DMS153 (cell line): ENCODE measurements around the gene CENPA.
"Not testable (repeated sequence)": the region's sequence is repeated elsewhere in the genome, so short reads cannot be mapped to it uniquely, and the experiment has no call there.

ENCODE experiments used
- DNase-seq: peaks from one replicate; lab custom pipeline; 2025; lab: John Stamatoyannopoulos, UW

The CENPA gene

GRCh38 chr2:26793518-26793917 is 7.7 kb downstream of the CENPA start:
- no peak for DNase-seq

DNA sequence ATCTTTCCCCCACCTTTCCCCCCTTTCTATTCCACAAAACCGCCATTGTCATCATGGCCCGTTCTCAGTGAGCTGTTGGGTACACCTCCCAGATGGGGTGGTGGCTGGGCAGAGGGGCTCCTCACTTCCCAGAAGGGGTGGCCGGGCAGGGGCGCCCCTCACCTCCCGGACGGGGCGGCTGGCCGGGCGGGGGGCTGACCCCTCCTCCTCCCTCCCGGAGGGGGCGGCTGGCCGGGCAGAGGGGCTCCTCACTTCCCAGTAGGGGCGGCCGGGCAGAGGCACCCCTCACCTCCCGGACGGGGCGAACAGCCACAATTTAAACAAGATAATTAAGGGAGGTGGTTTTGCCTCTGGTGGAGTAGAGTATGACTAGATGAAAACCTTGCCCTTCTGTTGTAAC is 9.3 kb downstream of the CENPA start:
- not testable (repeated sequence) for DNase-seq

GRCh38 chr2:26801328-26801727 is 15.5 kb downstream of the CENPA start:
- DNase-seq: no peak

GRCh38 chr2:26801796-26802195 is 15.9 kb downstream of the CENPA start:
- DNase-seq: no peak

DNA sequence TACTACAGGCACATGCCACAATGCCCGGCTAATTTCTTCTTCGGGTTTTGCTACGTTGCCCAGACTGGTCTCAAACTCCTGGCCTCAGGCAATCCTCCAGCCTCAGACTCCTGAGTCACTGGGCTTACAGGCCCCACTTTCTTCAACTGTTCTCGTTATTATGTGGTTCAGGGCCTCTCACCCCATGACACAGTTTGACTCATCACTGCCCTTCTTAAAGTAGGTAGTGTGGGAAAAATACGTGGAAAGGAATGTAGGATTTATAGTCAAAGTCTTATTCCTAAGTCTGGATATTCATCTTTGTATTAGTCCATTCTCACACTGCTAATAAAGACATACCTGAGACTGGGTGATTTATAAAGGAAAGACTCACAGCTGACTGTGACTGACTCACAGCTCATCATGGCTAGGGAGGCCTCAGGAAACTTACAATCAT is 19.4 kb downstream of the CENPA start:
- no peak for DNase-seq

DNA sequence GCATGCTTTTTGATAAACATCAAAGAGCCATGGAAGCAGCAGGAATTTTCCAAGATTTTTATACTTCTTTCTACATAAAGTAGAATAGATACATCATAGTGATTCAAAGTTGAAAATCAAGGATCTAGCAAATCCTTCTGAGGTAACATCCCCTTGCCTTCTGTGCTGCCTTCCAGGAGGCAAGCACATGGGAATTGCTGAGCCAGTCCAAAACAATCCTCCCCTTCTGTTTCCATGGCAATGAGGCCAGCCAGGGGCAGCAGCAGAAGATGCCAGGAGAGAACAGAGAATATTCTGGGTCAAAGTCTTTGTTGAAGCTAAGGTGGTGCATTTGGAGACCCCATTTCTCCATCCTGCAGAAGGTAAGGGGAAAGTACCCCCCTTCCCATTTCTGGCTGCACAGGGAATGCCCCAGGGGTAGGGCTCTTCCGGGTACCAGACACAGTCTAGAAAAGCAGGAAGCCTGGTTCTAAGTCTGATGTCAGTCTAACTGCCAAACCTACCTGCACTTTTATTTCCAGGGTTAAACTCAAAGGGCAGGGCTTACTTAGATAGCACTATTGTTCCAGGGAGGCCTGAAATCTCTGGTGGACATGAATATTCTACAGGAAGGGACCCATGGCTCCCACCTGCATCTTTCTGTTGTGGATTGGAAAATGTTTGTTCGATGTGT is 22.1 kb downstream of the CENPA start:
- no peak for DNase-seq

GRCh38 chr2:26809211-26809610 is 23.4 kb downstream of the CENPA start:
- DNase-seq: no peak

GRCh38 chr2:26809876-26810577 is 24.2 kb downstream of the CENPA start:
- no peak for DNase-seq

GRCh38 chr2:26811261-26811660 is 25.4 kb downstream of the CENPA start:
- no peak for DNase-seq

- DNase-seq: no peak
These were observed 26.2 kb downstream of the CENPA start for GRCh38 chr2:26811791-26812694.

DNA sequence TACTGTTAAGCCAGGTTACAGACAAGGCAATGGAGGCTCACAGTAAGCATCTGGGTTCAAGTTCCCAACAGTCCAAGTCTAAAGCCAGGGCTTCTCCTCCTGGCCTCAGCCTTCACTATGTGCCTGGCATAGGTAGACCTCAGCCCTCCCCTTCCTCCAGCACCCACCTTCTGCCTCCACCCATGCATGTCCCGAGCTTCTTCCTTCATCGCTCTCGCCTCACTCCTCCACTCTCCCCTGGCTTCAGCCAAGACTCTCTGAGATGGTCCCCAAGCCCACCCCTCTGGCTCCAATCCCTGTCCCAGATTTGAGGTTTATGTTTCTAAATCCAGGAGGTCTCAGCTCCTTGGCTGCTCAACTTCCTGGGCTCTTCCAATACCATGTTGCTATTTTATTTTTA is 26.9 kb downstream of the CENPA start:
- DNase-seq: no peak

DNA sequence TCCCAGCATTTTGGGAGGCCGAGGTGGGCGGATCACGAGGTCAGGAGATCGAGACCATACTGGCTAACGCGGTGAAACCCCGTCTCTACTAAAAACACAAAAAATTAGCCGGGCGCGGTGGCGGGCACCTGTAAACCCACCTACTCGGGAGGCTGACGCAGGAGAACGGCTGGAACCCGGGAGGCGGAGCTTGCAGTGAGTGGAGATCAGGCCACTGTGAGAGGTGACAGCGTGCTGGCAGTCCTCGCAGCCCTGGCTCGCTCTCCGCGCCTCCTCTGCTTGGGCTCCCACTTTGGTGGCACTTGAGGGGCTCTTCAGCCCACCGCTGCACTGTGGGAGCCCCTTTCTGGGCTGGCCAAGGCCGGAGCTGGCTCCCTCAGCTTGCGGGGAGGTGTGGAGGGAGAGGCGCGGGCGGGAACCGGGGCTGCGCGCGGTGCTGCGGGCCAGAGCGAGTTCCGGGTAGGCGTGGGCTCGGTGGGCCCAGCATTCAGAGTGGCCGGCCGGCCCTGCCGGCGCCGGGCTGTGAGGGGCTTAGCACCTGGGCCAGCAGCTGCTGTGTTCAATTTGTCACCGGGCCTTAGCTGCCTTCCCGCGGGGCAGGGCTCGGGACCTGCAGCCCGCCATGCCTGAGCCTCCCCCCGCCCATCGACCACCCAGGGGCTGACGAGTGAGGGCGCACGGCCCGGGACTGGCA is 28.4 kb downstream of the CENPA start:
- not testable (repeated sequence) for DNase-seq

GRCh38 chr2:26816893-26817292 is 31.0 kb downstream of the CENPA start:
- no peak for DNase-seq

DNA sequence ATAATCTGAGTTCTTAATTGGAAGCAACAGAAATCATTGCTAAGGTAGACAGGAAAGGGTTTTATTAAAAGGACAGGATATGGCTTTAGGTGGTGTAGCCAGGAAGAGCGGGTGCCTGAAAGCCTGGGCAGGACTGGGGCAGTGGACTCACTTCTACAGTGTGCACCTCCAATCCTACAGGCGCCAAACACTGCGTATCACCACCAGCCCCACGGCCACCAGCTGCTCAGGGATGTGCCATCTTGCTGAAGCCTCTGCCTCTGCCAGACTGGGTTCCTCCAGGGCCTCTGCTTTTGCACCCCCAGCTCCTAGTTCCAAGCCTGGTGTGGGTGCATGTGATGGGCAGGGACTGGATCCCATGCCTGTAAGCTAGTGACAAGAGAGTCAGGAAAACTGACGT is 32.4 kb downstream of the CENPA start:
- no peak for DNase-seq

DNA sequence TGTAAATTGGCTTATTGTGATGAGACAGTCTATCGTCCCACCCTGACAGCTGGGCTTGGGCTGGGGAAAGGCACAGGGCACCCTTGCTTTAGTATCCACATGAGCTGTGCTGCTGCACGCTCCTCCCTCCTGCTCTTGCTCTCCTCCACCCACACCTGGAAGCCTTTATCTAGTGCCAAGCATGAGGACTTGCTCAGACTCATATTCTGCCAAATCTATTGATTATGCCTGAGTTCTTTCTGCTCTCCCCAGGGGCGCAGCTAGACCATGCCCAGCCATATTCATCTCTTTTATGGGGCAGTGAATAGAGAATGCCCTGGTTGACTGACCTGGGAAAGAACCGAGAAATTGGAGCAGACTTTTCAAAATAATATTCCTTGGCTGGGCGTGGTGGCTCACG is 33.1 kb downstream of the CENPA start:
- no peak for DNase-seq

DNA sequence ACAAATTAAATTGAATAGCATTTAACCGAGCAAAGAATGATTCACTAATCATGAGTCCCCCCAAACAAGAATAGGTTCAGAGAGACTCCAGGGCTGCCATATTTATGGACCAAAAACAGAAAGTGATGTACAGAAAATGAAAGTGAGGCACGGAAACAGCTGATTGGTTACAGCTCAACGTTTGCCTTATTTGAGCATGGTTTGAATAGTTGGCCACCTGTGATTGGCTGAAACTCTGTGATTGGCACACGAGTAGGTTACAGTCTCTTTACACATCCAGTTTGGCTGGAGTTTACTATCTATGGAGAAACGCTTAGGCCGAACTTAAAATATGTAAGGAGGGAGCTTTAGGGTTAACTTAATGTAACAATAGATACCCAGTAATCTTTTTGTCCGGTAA is 35.1 kb downstream of the CENPA start:
- no peak for DNase-seq

GRCh38 chr2:26822877-26823276 is 37.0 kb downstream of the CENPA start:
- DNase-seq: no peak

- no peak for DNase-seq
These were observed 52.5 kb downstream of the CENPA start for GRCh38 chr2:26838121-26838906.

DNA sequence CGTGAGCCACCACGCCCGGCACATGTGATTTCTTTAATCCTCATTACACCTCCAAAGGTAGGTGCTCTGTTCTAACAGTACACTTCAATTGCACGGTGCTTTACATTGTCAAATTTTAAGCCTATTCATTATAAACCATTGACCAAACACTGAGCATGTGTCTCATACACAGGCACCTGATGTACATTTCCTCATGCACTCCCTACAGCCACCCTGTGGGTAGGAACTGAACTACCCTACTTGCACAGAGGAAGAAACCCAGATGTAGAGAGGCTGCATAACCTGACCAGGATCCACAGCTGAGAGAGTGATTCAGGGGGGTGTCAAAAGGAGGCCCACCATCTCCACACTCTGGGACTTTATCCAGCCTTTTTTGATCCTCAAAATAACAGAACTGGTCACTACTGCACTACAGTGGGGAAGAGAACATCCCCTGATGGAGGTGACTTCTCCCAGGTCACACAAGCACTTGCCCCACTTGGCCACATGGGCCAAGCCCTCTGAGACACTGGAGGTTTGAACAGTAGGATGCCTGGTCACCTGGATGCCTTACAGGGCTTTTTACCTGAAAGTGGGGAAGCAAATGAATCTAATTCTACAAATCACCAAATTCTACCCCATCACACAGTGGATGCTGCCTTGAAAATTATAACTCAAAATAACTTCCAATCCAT is 55.2 kb downstream of the CENPA start:
- DNase-seq: peak; percentile 28

GRCh38 chr2:26843041-26843440 is 57.2 kb downstream of the CENPA start:
- DNase-seq: no peak
